ENCODE measurements around the gene ADAMTS16. TPM values are rescaled to one million over a fixed set of nuclear protein-coding genes. Genes with fewer than 3 reads are reported as not detected.

Gene ADAMTS16
- total and polyA plus RNA-seq, 2 experiments from 2014 or later: 0.11 TPM

DNA sequence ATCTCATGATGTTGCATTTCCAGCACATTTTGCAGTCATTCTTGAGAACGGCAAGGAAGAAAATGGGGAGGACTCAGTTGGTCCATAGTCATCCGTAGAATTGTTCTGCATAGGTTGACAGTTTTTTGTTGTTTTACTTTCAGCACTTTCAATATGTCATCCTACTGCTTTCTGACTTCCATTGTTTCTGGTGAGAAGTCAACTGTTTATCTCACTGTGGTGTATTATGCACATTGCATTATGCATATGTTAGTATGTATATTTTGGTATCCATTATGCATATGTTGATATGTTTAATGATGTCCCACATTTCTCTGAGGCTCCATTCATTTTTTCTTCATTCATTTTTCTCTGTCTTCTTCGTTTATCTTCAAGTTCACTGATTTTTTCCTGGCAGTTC lies 10.5 kb downstream of the ADAMTS16 start:
- Histone ChIP-seq H3F3A (ENCODE audit: insufficient read depth) (peaks cover 6% of the 10 kb centered on the region; the same call in 1 of the 2 replicates), H2AFZ (no peak overlapping the region), H3K4me1 (ENCODE audit: insufficient read depth) (peaks cover 2% of the 10 kb centered on the region; the same call in 1 of the 2 replicates), H3K4me3 (no peak overlapping the region), H4K20me1 (ENCODE audit: insufficient read depth) (no peaks in the 10 kb centered on the region), H3K79me2 (ENCODE audit: insufficient read depth) (no peaks in the 10 kb centered on the region), H3K27ac (no peak overlapping the region), H3K4me2 (ENCODE audit: unreplicated experiment) (no peak overlapping the region), H3K27me3 (replicated peaks; ENCODE audit: insufficient read depth) (no peaks in the 10 kb centered on the region), H3K9me2 (ENCODE audit: insufficient read depth) (no peaks in the 10 kb centered on the region), H3K9me3 (ENCODE audit: low read depth) (no peaks in the 10 kb centered on the region), H3K36me3 (ENCODE audit: low read depth) (no peaks in the 10 kb centered on the region), H3K9ac (no peak overlapping the region)
- DNase-seq: peak; percentile 14
- no peak for TF ChIP-seq EZH2 (IDR thresholded peaks at IDR 0.05; ENCODE audit: insufficient read depth, poor library complexity, severe bottlenecking)
- TF ChIP-seq EZH2phosphoT487 (IDR thresholded peaks at IDR 0.05; ENCODE audit: insufficient read depth, low read depth): no peak
- 38 to 41% methylated on average over 3 of the region's 3 CpGs for WGBS, 2 experiments (ENCODE audit: low coverage in 1 of 2, low lambda C conversion rate in 2 of 2, missing lambda C conversion rate in 2 of 2)
- in situ Hi-C loops (cut with MboI): no loop called here

DNA sequence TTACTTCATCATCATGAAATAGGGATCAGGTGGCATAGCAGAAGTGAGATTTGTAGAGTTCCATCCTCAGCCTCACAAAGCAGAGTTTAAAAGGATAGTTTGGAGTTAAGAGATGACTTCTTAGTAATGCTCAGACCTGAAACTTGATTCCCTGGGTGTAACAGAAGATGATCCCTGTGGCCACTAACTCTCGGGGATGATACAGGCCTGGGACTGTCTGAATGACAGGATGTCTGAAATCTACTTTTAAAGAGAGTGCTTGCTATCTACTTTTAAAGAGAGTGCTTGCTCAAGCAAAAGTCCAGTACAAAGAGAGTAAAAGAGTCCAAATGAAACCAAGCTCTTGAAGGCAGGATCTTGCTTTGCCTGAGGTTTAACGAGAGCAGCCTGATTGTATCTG lies 14.6 kb downstream of the ADAMTS16 start:
- H4K20me1 ChIP-seq (ENCODE audit: insufficient read depth): no peaks in the 10 kb centered on the region
- no peaks in the 10 kb centered on the region for H3K4me1 ChIP-seq (ENCODE audit: insufficient read depth)
- H3K27ac ChIP-seq: no peak overlapping the region
- no peaks in the 10 kb centered on the region for H3F3A ChIP-seq (ENCODE audit: insufficient read depth)
- DNase-seq: no peak
- no peaks in the 10 kb centered on the region for H3K9me2 ChIP-seq (ENCODE audit: insufficient read depth)
- 34 to 37% methylated on average over 2 of the region's 2 CpGs for WGBS, 2 experiments (ENCODE audit: low coverage in 1 of 2, low lambda C conversion rate in 2 of 2, missing lambda C conversion rate in 2 of 2)
- TF ChIP-seq EZH2 (IDR thresholded peaks at IDR 0.05; ENCODE audit: insufficient read depth, poor library complexity, severe bottlenecking): no peak
- TF ChIP-seq EZH2phosphoT487 (IDR thresholded peaks at IDR 0.05; ENCODE audit: insufficient read depth, low read depth): no peak
- H3K79me2 ChIP-seq (ENCODE audit: insufficient read depth): no peaks in the 10 kb centered on the region
- in situ Hi-C loops (cut with MboI): no loop called here
- H2AFZ ChIP-seq: no peak overlapping the region
- no peak overlapping the region for H3K4me2 ChIP-seq (ENCODE audit: unreplicated experiment)
- H3K27me3 ChIP-seq (replicated peaks; ENCODE audit: insufficient read depth): no peaks in the 10 kb centered on the region
- H3K9me3 ChIP-seq (ENCODE audit: low read depth): no peaks in the 10 kb centered on the region
- H3K9ac ChIP-seq: no peak overlapping the region
- H3K4me3 ChIP-seq: no peak overlapping the region
- H3K36me3 ChIP-seq (ENCODE audit: low read depth): no peaks in the 10 kb centered on the region

DNA sequence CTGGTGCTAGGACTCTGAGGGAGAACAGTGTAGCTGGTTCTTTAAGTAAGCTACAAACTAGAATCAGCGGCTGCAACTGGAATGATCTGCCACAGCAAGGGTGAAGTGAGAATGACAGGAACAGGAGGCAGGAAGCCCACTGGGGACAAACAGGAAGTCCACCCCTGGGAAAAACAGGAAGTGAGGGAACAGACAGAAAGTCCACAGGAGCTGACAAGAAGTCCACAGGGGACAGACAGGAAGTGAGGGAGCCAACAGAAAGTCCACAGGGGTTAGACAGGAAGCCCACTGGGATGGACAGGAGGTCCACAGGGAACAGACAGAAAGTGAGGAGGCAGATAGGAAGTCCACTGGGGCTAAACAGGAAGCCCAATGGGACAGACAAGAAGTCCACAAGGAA lies 15.5 kb downstream of the ADAMTS16 start:
- H3F3A ChIP-seq (ENCODE audit: insufficient read depth): no peaks in the 10 kb centered on the region
- no peak overlapping the region for H3K4me2 ChIP-seq (ENCODE audit: unreplicated experiment)
- H3K79me2 ChIP-seq (ENCODE audit: insufficient read depth): no peaks in the 10 kb centered on the region
- H3K9me2 ChIP-seq (ENCODE audit: insufficient read depth): no peaks in the 10 kb centered on the region
- no peak overlapping the region for H3K9ac ChIP-seq
- H3K27ac ChIP-seq: no peak overlapping the region
- H3K4me3 ChIP-seq: no peak overlapping the region
- H2AFZ ChIP-seq: no peak overlapping the region
- in situ Hi-C loops (cut with MboI): no loop called here
- no peaks in the 10 kb centered on the region for H3K36me3 ChIP-seq (ENCODE audit: low read depth)
- TF ChIP-seq EZH2 (IDR thresholded peaks at IDR 0.05; ENCODE audit: insufficient read depth, poor library complexity, severe bottlenecking) (no peak), EZH2phosphoT487 (IDR thresholded peaks at IDR 0.05; ENCODE audit: insufficient read depth, low read depth) (no peak)
- no peaks in the 10 kb centered on the region for H4K20me1 ChIP-seq (ENCODE audit: insufficient read depth)
- H3K27me3 ChIP-seq (replicated peaks; ENCODE audit: insufficient read depth): no peaks in the 10 kb centered on the region
- WGBS, 2 experiments (ENCODE audit: low coverage in 1 of 2, low lambda C conversion rate in 2 of 2, missing lambda C conversion rate in 2 of 2): 48 to 69% methylated on average over 1 of the region's 1 CpG
- DNase-seq: no peak
- no peaks in the 10 kb centered on the region for H3K4me1 ChIP-seq (ENCODE audit: insufficient read depth)
- no peaks in the 10 kb centered on the region for H3K9me3 ChIP-seq (ENCODE audit: low read depth)

DNA sequence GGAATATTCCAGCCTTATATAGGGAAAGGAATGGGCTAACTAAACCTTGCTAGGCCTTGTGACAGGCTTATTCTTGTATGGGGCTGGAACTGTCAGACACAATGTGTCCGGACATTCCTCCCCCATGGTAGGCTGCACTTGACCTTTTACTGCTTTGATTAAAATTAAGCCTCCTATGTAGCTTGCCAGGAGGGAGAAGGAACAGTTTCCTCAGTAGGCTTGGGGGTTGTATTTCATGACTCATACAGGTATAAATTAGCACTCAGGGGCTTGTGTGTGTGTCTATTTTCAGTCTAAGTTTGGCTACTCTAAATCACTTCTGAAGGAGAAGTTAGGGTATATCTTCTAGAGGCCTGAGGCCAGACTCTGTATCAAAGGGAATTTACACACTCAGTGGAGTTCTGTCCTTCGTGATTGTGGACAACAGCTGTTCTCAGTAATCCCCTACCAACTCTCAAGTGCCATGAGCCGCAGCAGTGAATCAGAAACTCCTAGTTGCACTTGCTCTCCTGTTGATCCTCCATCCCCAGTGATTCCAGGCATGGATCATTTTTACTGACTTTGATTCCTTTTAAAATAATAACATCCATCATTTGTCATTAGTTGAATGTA lies 16.4 kb downstream of the ADAMTS16 start:
- H3K4me3 ChIP-seq: no peak overlapping the region
- no peaks in the 10 kb centered on the region for H3K9me2 ChIP-seq (ENCODE audit: insufficient read depth)
- in situ Hi-C loops (cut with MboI): no loop called here
- H3K4me2 ChIP-seq (ENCODE audit: unreplicated experiment): no peak overlapping the region
- H3K9ac ChIP-seq: no peak overlapping the region
- no peak overlapping the region for H2AFZ ChIP-seq
- H4K20me1 ChIP-seq (ENCODE audit: insufficient read depth): no peaks in the 10 kb centered on the region
- 57 to 60% methylated on average over 3 of the region's 3 CpGs for WGBS, 2 experiments (ENCODE audit: low coverage in 1 of 2, low lambda C conversion rate in 2 of 2, missing lambda C conversion rate in 2 of 2)
- no peaks in the 10 kb centered on the region for H3F3A ChIP-seq (ENCODE audit: insufficient read depth)
- DNase-seq: no peak
- H3K9me3 ChIP-seq (ENCODE audit: low read depth): no peaks in the 10 kb centered on the region
- H3K27me3 ChIP-seq (replicated peaks; ENCODE audit: insufficient read depth): no peaks in the 10 kb centered on the region
- H3K36me3 ChIP-seq (ENCODE audit: low read depth): no peaks in the 10 kb centered on the region
- no peak overlapping the region for H3K27ac ChIP-seq
- H3K79me2 ChIP-seq (ENCODE audit: insufficient read depth): no peaks in the 10 kb centered on the region
- no peak for TF ChIP-seq EZH2 (IDR thresholded peaks at IDR 0.05; ENCODE audit: insufficient read depth, poor library complexity, severe bottlenecking)
- TF ChIP-seq EZH2phosphoT487 (IDR thresholded peaks at IDR 0.05; ENCODE audit: insufficient read depth, low read depth): no peak
- H3K4me1 ChIP-seq (ENCODE audit: insufficient read depth): no peaks in the 10 kb centered on the region
